Smooth muscle cell of the brain vasculature (primary cell): ENCODE data around the gene EPB41L4B.
"Not testable (repeated sequence)": the region's sequence is repeated elsewhere in the genome, so short reads cannot be mapped to it uniquely, and the experiment has no call there.

Experiments
- DNase-seq: peaks from one replicate; pipeline ENCODE4 v3.0.0-alpha.2; 2012; ENCODE audit warnings: low read depth, low spot score

Gene EPB41L4B

GRCh38 chr9:109163194-109163593, 157.7 kb downstream of the EPB41L4B start:
- DNase-seq: no peak

- DNase-seq: no peak
These were observed 158.2 kb downstream of the EPB41L4B start for GRCh38 chr9:109162677-109163076.

DNA sequence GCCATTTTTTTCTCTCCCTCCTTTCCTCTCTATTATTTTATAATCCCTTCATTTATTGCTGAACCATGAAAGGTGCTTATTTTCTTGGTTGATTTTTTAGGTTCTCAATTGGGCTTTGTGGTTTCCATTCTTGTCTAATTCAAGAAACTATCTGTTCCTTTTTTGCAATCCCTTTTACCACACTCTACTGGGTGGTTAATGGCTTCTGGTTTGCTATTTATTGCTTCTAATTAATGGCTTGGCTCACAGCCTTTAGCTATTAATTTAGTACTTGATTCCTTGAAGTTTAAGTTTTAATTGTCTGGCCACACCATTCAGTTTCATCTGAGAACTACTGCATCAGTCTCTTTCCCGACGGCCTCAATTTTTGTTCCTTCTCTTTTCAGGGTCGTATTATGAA, 159.4 kb downstream of the EPB41L4B start:
- DNase-seq: no peak

GRCh38 chr9:109159583-109159982, 161.3 kb downstream of the EPB41L4B start:
- DNase-seq: no peak

DNA sequence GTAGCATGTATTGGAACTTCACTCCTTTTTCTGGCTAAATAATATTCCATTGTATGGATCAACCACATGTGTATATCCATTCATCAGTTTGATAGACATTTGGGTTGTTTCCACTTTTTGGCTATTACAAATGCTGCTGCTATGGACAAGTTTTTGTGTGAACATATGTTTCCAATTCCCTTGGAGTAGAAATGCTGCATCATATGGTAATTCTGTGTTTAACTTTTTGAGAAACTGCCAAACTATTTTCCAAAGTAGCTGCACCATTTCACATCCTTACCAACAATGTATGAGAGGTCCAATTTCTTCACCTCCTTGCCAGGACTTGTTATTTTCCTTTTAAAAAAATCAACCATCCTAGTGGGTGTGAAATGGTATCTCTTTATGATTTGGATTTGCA, 162.2 kb downstream of the EPB41L4B start:
- no peak for DNase-seq

GRCh38 chr9:109156708-109157107, 164.2 kb downstream of the EPB41L4B start:
- no peak for DNase-seq

GRCh38 chr9:109150925-109151545, 169.8 kb downstream of the EPB41L4B start:
- no peak for DNase-seq

DNA sequence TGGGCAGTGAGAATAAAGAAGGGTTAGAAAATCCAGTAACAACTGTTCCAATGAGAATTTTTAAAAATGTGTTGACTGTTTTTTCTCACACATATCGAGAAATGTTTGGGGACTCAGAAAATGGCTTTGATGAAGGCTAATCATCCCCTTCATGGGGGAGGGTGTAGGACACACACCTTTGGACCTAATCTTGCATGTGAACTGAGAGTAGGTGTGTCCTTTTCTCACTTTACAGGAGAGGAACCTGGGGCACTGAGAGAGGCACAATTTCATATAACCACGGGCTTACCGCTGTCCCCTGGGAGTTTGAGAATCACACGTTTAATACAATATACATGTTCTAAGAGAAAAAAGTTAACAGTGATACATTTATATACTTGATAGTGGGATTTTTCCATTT, 171.1 kb downstream of the EPB41L4B start:
- no peak for DNase-seq

GRCh38 chr9:109149089-109149488, 171.8 kb downstream of the EPB41L4B start:
- no peak for DNase-seq

- DNase-seq: no peak
These were observed 175.8 kb downstream of the EPB41L4B start for GRCh38 chr9:109145051-109145450.

DNA sequence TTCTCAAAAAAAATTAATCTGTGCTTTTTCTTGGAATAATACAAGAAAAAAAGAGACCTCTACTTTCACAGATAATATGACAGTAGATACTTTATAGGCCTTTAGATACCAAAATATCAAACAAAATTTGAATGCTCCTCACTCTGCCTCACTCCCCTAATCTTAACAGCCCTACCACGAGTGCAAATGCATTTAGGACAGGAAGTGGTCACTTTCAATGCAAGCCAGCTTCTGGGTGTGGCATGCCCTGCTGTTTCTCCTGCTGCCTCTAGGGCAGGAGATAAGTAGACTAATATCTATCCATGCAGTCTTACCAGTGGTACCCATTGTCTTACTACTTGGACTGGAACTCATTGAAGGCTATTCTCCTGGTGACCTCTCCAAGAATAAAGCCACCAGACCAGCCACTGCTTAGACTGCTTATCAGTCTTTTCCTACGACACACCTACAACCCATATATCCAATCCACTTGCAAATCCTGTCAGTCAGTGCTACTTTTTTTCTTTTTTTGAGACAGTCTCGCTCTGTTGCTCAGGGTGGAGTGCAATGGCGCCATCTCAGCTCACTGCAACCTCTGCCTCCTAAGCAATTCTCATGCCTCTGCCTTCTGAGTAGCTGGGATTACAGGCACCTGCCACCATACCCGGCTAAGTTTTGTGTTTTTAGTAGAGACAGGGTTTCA, 176.8 kb downstream of the EPB41L4B start:
- no peak for DNase-seq

GRCh38 chr9:109141375-109141774, 179.5 kb downstream of the EPB41L4B start:
- no peak for DNase-seq

DNA sequence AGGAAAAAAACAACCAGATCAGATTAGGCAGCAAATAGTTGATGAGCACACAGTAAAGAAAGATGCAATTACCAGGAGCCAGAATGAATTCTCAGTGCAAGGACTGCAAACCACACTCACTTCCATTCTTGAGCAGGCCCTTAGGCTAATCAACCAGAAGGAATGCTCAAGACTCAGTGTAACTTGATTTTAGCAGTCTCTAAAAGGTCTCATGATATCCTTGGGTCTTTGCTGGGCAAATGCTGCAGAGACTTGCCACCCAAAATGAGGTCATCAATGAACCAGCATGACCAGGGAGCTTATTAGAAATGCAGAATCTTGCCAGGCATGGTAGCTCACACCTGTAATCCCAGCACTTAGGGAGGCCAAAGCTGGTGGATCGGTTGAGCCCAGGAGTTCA, 181.0 kb downstream of the EPB41L4B start:
- no peak for DNase-seq

DNA sequence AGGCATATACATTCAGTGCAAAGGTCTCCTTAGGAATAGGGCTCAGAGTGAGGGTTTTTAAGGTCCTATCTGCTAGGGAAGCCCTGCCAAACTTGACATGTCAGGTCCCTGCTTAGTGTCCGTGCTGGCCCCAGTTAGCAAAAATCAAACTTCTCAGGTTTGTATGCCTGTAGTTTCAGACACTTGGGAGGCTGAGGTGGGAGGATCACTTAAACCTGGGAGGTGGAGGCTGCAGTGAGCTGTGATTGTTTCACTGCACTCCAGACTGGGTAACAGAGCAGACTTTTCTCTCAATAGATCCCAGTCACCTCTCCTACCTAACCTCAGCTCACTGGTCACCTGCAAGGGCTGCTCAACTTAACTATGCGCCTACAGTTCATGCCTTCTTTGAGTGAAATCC, 182.4 kb downstream of the EPB41L4B start:
- DNase-seq: no peak

- DNase-seq: no peak
These were observed 186.7 kb downstream of the EPB41L4B start for GRCh38 chr9:109134167-109134578.

DNA sequence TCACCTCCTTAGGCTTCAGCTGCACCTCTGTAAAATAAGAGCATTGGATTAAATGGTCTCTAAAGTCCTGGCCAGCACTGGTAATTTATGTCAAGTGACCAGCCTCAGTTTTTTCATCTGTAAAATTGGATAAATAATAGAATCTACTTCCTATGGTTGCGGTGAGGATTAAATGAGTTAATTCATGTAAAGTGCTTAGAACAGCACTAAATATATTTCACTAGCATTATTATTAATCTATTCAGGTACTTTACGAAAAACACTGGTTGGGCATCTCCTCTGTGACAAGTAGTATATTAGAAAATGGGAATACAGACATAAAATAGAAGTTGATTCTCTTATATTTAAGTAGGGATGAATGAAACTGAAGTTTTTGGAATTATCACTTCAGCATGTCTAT, 187.3 kb downstream of the EPB41L4B start:
- no peak for DNase-seq

GRCh38 chr9:109132567-109133021, 188.3 kb downstream of the EPB41L4B start:
- DNase-seq: no peak

- DNase-seq: no peak
These were observed 191.2 kb downstream of the EPB41L4B start for GRCh38 chr9:109129470-109130197.

DNA sequence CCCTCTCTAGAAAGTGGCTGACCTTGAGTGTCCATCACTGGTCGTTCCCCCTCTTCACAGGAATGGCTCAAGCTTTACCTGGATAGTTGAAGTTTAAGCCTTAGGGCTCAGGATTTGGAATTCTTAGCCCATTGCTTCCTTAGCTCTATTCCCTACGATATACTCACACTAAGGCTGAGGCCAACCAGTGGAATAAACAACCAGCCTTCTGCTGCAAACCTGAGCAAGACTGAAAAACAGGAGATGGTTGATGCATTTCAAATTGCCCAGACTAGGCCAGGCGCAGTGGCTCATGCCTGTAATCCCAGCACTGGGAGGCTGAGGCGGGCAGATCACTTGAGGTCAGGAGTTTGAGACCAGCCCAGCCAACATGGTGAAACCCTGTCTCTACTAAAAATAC, 194.2 kb downstream of the EPB41L4B start:
- DNase-seq: not testable (repeated sequence)

DNA sequence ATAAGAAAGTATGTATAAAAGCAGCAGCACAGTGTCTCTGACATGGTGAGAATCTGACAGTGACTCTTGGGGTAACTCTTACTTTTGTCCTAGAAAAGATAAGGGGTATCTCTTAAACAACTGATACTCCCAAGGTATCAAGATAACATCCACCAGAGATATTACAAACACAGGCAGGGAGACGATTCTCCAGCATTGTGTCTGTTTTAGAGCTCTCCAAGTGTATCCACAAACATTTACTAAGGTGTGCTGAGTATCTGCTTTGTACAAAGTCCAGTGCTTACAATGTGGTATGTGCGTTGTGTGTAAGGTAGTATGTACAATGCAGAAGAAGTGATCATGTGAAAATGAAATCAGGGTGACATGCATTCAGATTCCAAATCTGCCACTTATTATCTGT, 196.7 kb downstream of the EPB41L4B start:
- DNase-seq: no peak

GRCh38 chr9:109122726-109123621, 197.9 kb downstream of the EPB41L4B start:
- DNase-seq: no peak
